Measurements from ENCODE around the gene COX6A2. TPM values are rescaled to one million over a fixed set of nuclear protein-coding genes. Genes with fewer than 3 reads are reported as not detected.

The COX6A2 gene
- total RNA-seq, 4 donors from 2014 or later, result not detected

DNA sequence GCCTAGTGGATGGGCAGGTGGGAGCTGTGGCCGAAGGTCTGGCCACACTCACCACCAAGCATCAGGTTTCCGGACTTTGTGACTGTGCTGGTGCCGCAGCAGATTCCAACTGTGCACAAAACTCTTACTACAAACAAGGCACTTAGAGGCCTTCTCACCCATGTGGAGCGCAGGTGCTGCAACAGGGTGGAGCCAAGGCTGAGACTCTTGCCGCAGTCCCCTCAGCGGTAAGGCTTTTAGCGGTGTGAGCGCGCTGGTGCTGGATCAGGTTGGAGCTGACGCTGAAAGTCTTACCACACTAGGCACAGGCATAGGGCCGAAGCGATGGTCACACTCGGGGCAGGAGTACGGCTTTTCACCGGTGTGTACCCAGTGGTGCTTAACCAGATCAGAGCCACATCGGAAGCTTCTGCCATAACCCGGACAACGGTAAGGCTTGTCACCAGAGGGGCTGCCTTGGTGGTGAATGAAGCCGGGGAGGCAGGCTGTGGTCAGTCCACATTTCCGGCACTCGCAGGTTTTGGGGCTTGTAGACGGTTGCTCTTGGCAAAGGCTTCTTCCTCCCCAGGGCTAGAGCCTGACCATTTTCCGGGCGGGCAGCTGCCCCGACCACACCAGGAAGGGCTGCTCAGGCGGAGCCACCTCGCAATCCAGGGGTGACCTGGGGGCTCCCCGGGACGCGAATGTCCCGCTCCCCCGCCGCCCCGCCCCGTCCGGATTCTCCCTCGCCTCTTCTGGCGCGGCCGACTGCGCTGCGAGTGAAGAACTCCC is 30.1 kb upstream of the COX6A2 start:
- TF ChIP-seq EP300 (IDR thresholded peaks at IDR 0.05) (no peak), POLR2AphosphoS5 (IDR thresholded peaks at IDR 0.05) (peak; percentile 26), POLR2A (IDR thresholded peaks at IDR 0.05) (no peak)
- TF ChIP-seq, protein P1, sequence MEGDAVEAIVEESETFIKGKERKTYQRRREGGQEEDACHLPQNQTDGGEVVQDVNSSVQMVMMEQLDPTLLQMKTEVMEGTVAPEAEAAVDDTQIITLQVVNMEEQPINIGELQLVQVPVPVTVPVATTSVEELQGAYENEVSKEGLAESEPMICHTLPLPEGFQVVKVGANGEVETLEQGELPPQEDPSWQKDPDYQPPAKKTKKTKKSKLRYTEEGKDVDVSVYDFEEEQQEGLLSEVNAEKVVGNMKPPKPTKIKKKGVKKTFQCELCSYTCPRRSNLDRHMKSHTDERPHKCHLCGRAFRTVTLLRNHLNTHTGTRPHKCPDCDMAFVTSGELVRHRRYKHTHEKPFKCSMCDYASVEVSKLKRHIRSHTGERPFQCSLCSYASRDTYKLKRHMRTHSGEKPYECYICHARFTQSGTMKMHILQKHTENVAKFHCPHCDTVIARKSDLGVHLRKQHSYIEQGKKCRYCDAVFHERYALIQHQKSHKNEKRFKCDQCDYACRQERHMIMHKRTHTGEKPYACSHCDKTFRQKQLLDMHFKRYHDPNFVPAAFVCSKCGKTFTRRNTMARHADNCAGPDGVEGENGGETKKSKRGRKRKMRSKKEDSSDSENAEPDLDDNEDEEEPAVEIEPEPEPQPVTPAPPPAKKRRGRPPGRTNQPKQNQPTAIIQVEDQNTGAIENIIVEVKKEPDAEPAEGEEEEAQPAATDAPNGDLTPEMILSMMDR (IDR thresholded peaks at IDR 0.05), result peak in 3 of 4 experiments; percentile 12 to 36 (median 23)
- Histone ChIP-seq H3K4me3 (peak overlapping the region; percentile 66 to 67), H3K27ac (peak overlapping the region; percentile 84 to 100 (median 95)), H3K36me3 (peaks cover 0 to 25% of the 10 kb centered on the region in 2 donors), H3K9me3 (no peaks in the 10 kb centered on the region), H3K4me1 (peaks cover 0 to 68% (median 47%) of the 10 kb centered on the region in 3 donors), H3K27me3 (no peaks in the 10 kb centered on the region)
- WGBS, 2 donors (ENCODE audit: low coverage in 1 of 2), result no CpG with 5 or more reads among the region's 42 CpGs
- ATAC-seq, result no peak

DNA sequence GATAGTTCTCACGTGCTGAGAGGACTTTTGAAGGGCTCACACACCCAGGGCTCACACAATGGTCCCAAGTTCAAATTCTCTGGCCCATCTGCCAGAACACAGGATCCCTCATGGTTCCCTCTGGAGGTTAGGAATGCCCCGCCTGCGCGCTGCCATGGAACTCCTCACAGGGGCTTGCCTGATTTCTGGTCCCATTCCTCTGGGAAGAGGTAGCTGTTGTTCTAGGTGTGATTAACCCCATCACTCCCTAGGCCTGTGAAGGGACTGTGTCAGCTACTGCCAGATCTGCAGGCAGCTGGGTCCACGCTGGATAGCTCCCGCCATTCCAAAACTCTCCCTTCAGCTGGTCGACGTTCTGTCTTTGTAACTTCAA is 28.8 kb upstream of the COX6A2 start:
- no peak for TF ChIP-seq POLR2A (IDR thresholded peaks at IDR 0.05)
- TF ChIP-seq, protein P1 (IDR thresholded peaks at IDR 0.05), result no peak
- TF ChIP-seq POLR2AphosphoS5 (IDR thresholded peaks at IDR 0.05), result no peak
- ATAC-seq, result no peak
- WGBS, 2 donors (ENCODE audit: low coverage in 1 of 2), result 33 to 74% methylated on average over 1 to 8 of the region's 8 CpGs
- Histone ChIP-seq H3K9me3 (no peaks in the 10 kb centered on the region), H3K36me3 (peaks cover 0 to 12% of the 10 kb centered on the region in 2 donors), H3K27me3 (no peaks in the 10 kb centered on the region), H3K4me1 (peaks cover 0 to 81% (median 60%) of the 10 kb centered on the region in 3 donors), H3K4me3 (no peak overlapping the region), H3K27ac (peak overlapping the region in 3 of 4 donors; percentile 92 to 100 (median 98))

DNA sequence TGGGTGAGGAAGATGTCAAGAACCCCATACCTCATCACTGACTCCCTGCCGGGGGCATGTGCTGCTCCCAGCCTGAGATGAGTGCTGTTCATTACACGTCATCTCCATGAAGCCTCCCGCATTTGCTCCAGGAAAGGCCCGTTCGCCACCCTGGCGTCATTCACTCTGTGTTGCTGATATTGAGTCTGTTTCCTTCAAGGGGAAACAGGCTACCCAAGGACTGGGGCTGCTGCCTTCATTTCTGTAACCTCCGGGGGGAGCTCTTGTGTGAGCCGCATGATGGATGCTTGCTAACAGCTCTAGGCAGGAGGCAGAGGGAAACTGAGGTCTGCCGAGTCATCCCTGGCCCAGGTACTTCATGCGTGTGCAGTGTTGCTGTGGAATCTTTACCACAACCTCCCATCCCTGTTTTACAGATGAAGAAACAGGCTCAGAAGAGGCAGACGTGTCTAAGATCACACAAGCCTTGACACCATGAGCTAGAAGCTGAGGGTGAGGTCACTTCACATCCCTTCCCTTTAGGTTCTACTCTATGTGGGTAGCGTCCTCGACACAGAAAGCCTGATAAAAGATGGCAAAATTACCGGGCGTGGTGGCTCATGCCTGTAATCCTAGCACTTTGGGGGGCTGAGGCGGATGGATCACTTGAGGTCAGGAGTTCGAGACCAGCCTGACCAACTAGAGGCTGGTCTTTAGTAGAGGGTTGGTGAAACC is 27.6 kb upstream of the COX6A2 start:
- peaks cover 0 to 85% (median 65%) of the 10 kb centered on the region in 3 donors for H3K4me1 ChIP-seq
- TF ChIP-seq, protein P1 (IDR thresholded peaks at IDR 0.05), result no peak
- no peak for TF ChIP-seq POLR2AphosphoS5 (IDR thresholded peaks at IDR 0.05)
- no peaks in the 10 kb centered on the region for H3K27me3 ChIP-seq
- peak overlapping the region in 3 of 4 donors; percentile 11 to 92 (median 40) for H3K27ac ChIP-seq
- WGBS, 2 donors (ENCODE audit: low coverage in 1 of 2), result 49% methylated on average over 7 of the region's 17 CpGs; no CpG with 5 or more reads in 1 of the 2 donors
- H3K9me3 ChIP-seq, result no peaks in the 10 kb centered on the region
- H3K4me3 ChIP-seq, result no peak overlapping the region
- ATAC-seq, result no peak
- peaks cover 0 to 6% of the 10 kb centered on the region in 2 donors for H3K36me3 ChIP-seq

DNA sequence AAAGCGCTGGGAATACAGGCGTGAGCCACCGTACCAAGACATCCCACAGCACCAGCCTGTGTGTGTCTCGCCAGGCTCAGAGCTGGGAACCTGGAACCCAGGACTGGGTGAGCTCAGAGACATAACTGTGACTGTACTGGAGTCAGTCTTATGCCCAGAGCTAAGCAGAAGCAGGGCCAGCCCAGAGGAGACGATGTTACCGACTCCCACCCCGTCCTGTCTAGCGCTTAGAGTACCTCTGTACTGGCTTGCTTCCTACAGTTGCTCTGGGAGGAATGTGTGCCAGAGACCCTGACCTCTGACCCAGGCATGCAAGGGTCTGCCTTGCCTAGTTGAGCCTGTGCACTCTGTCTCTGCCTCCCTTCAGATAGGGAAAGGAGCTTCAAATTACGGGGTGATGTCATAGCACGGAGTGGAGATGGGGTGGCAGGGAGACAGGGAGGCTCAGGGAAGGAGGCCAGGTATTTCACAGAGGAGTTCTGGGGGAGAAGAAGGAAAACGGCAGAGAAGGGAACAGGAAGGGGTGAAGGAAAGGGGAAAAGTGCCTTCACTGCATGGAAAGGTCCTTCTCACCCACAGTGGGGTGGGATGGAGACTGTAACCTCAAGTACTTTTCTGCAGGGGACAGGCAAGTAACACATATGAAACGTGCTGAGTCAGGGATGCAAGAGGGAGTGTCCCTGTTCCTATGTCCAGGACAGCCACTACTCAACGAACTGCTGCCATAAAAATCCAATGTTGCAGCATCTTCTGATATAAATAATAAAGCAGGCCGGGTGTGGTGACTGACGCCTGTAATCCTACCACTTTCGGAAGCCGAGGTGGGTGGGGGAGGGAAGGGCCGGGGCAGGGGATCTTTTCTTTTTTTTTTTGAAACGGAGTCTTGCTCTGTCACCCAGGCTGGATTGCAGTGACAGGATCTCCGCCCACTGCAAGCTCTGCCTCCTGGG is 25.4 kb upstream of the COX6A2 start:
- peaks cover 0 to 6% of the 10 kb centered on the region in 2 donors for H3K36me3 ChIP-seq
- TF ChIP-seq, protein P1 (IDR thresholded peaks at IDR 0.05), result no peak
- TF ChIP-seq POLR2AphosphoS5 (IDR thresholded peaks at IDR 0.05), result no peak
- no peak for TF ChIP-seq EP300 (IDR thresholded peaks at IDR 0.05)
- no peak for TF ChIP-seq POLR2A (IDR thresholded peaks at IDR 0.05)
- peaks cover 0 to 76% (median 59%) of the 10 kb centered on the region in 3 donors for H3K4me1 ChIP-seq
- H3K4me3 ChIP-seq, result no peak overlapping the region
- H3K9me3 ChIP-seq, result no peaks in the 10 kb centered on the region
- peak; percentile 32 for ATAC-seq
- peak overlapping the region in 3 of 4 donors; percentile 51 to 69 (median 58) for H3K27ac ChIP-seq
- H3K27me3 ChIP-seq, result no peaks in the 10 kb centered on the region
- 30 to 31% methylated on average over 9 to 10 of the region's 20 CpGs for WGBS, 2 donors (ENCODE audit: low coverage in 1 of 2)

Data from gastroesophageal sphincter (tissue), 4 donors.